Endothelial cell of umbilical vein (primary cell): ENCODE results near the gene RTN1. TPM values are rescaled to one million over a fixed set of nuclear protein-coding genes. Genes with fewer than 3 reads are reported as not detected.

Experiments
- BruUV-seq: library from RNA; stranded (reverse); fragments of 400-500 nt; replicated peaks from 2 replicates; lab custom pipeline; 2021; lab: Mats Ljungman, UMichigan
- CTCF ChIA-PET: fragments of 300-600, 350-600 bp; sonication (Branson Sonifier 250); formaldehyde crosslinking; loops from one replicate; lab custom pipeline; 2021; ENCODE audit warnings: antibody characterized with exemption, inconsistent platforms; lab: Charles Lee
- POLR2A ChIA-PET: fragments of 300-600, 350-600 bp; sonication (Branson Sonifier 250); formaldehyde crosslinking; loops from one replicate; lab custom pipeline; 2021; ENCODE audit warnings: antibody characterized with exemption, inconsistent platforms; lab: Charles Lee
- DNase-seq: peaks from one replicate; pipeline ENCODE4 v3.0.0-alpha.2; 2011; ENCODE audit warnings: low read depth, low spot score
- FAIRE-seq: peaks from 2 replicates; lab custom pipeline; 2011; peaks lifted over from hg19 to GRCh38; lab: Jason Lieb, UNC
- H2AFZ ChIP-seq: 2 replicates; pipeline ENCODE4 v1.6.0; 2012; ENCODE audit warnings: low read depth, low read length, control low read depth, inconsistent platforms
- H3K27ac ChIP-seq: 2 replicates; pipeline ENCODE4 v1.5.1; 2011; ENCODE audit warnings: low read depth, mild to moderate bottlenecking, control low read depth, low read length, moderate library complexity; ENCODE audit not compliant: insufficient read depth
- H3K27me3 ChIP-seq, 2 experiments: 2 replicates each; pipeline versions ENCODE4 v1.6.0 to v1.6.1; 2011; ENCODE audit warnings: low read length in 2 of 2, mixed read lengths in 1 of 2; ENCODE audit not compliant: control insufficient read depth in 2 of 2, insufficient read depth in 2 of 2
- H3K36me3 ChIP-seq, 2 experiments: 2 replicates in 1 of 2; 3 replicates in 1 of 2; pipeline ENCODE4 v1.5.1; 2011; ENCODE audit warnings: low read length in 2 of 2, mild to moderate bottlenecking in 1 of 2, moderate library complexity in 1 of 2; ENCODE audit not compliant: control insufficient read depth in 2 of 2, insufficient read depth in 2 of 2; ENCODE audit errors: extremely low read depth in 1 of 2
- H3K4me1 ChIP-seq: 3 replicates; pipeline ENCODE4 v1.5.1; 2011; ENCODE audit warnings: mild to moderate bottlenecking, low read length; ENCODE audit not compliant: control insufficient read depth, insufficient read depth; ENCODE audit errors: extremely low read depth
- H3K4me2 ChIP-seq: 2 replicates; pipeline ENCODE4 v1.6.1; 2011; ENCODE audit warnings: low read length, control low read depth, mixed read lengths; ENCODE audit not compliant: insufficient read depth
- H3K4me3 ChIP-seq, 3 experiments: fragments of 200-600 bp in 1 of 3; sonication (generic), shearing (Covaris generic) in 1 of 3; replicated peaks in 1 of 3; 2 replicates each; pipeline ENCODE4 v1.5.1; 2011 to 2016; ENCODE audit warnings: control low read depth in 3 of 3, low read length in 3 of 3, mild to moderate bottlenecking in 2 of 3, inconsistent platforms in 1 of 3, low read depth in 1 of 3, moderate library complexity in 1 of 3; ENCODE audit not compliant: insufficient read depth in 1 of 3
- H3K79me2 ChIP-seq: 2 replicates; pipeline ENCODE4 v1.6.0; 2012; ENCODE audit warnings: low read length, inconsistent platforms; ENCODE audit not compliant: control insufficient read depth, insufficient read depth
- H3K9ac ChIP-seq: replicated peaks from 2 replicates; pipeline ENCODE3; 2011; ENCODE audit warnings: low read length, control low read depth; ENCODE audit not compliant: insufficient read depth; ENCODE audit errors: extremely low read depth
- H3K9me1 ChIP-seq: replicated peaks from 3 replicates; pipeline ENCODE4 v1.6.0; 2011; ENCODE audit warnings: mild to moderate bottlenecking, low read length; ENCODE audit not compliant: control insufficient read depth, insufficient read depth; ENCODE audit errors: extremely low read depth
- H3K9me3 ChIP-seq: replicated peaks from 2 replicates; pipeline ENCODE4 v1.5.1; 2012; ENCODE audit warnings: low read length, inconsistent platforms; ENCODE audit not compliant: control insufficient read depth, insufficient read depth
- H4K20me1 ChIP-seq: replicated peaks from 2 replicates; pipeline ENCODE3; 2011; ENCODE audit warnings: mild to moderate bottlenecking, low read length; ENCODE audit not compliant: control insufficient read depth, insufficient read depth; ENCODE audit errors: extremely low read depth
- EZH2 ChIP-seq: IDR thresholded peaks from 2 replicates; pipeline ENCODE4 v1.6.1; 2012; ENCODE audit warnings: borderline replicate concordance, low read depth, mild to moderate bottlenecking, moderate library complexity, low read length, inconsistent platforms; ENCODE audit not compliant: severe bottlenecking
- FOS ChIP-seq: IDR thresholded peaks from 2 replicates; pipeline ENCODE4 v1.6.1; 2011; ENCODE audit warnings: mild to moderate bottlenecking, low read length, moderate library complexity, borderline replicate concordance; ENCODE audit not compliant: insufficient read depth
- GATA2 ChIP-seq: IDR thresholded peaks from 2 replicates; pipeline ENCODE4 v1.7.0; 2011; ENCODE audit warnings: low read depth, mild to moderate bottlenecking, moderate library complexity, mixed read lengths, low read length; ENCODE audit not compliant: insufficient read length, insufficient read depth
- JUN ChIP-seq: IDR thresholded peaks from 2 replicates; pipeline ENCODE4 v1.6.1; 2011; ENCODE audit warnings: borderline replicate concordance, low read depth; ENCODE audit not compliant: insufficient read length, insufficient read depth
- MYC ChIP-seq: IDR thresholded peaks from one replicate; pipeline ENCODE4 v1.6.1; 2011; ENCODE audit warnings: mild to moderate bottlenecking, low read depth, low read length
- POLR2A ChIP-seq: IDR thresholded peaks from 2 replicates; pipeline ENCODE4 v1.6.1; 2012; ENCODE audit warnings: low read depth, mild to moderate bottlenecking, control low read depth, low read length
- POLR2AphosphoS5 ChIP-seq: IDR thresholded peaks from 2 replicates; pipeline ENCODE4 v1.6.1; 2012; ENCODE audit warnings: low read depth, mild to moderate bottlenecking, control low read depth, low read length, moderate library complexity; ENCODE audit not compliant: insufficient read depth
- dilution Hi-C: fragments of 300-500 bp; cut with MboI; formaldehyde crosslinking; loops from one replicate; pipeline ENCODE4 v1.15.0; 2019; ENCODE audit warnings: low sequenced_read_pairs; ENCODE audit not compliant: extremely low pct_ligation_motif_present
- intact Hi-C: fragments of 100-400 bp; cut with micrococcal nuclease; formaldehyde crosslinking; loops from one replicate; pipeline ENCODE4 v1.10.0; 2022
- polyA plus RNA-seq, 4 experiments: library from polyadenylated mRNA; depleted of rRNA in 3 of 4; stranded (reverse) in 3 of 4; unstranded in 1 of 4; fragments of >200 nt; gene quantifications; 2 replicates each; pipeline versions ENCODE4 v1.2.1 to v1.2.3, GENCODE V29; 2011 to 2012; ENCODE audit warnings: missing spikeins in 1 of 4
- total RNA-seq: library from RNA; stranded (reverse); gene quantifications from 2 replicates; pipeline ENCODE4 v1.2.3, GENCODE V29; 2021
- TF ChIP-seq, protein P1 (sequence below): IDR thresholded peaks from 2 replicates; pipeline ENCODE4 v1.6.1; 2011; ENCODE audit not compliant: insufficient read depth, insufficient read length
- TF ChIP-seq, protein P2 (sequence below), 2 donors: IDR thresholded peaks; 1 replicate in 1 of 2; 2 replicates in 1 of 2; pipeline ENCODE4 v1.5.1; 2011; ENCODE audit warnings: low read length in 2 of 2, mild to moderate bottlenecking in 2 of 2, moderate library complexity in 2 of 2, control low read depth in 1 of 2, inconsistent platforms in 1 of 2, low read depth in 1 of 2; ENCODE audit not compliant: insufficient read depth in 1 of 2; ENCODE audit errors: extremely low read depth in 1 of 2

The RTN1 gene
- total and polyA plus RNA-seq, 2 donors (not counting 3 experiments of a cell fraction or from before 2014, with no cell fraction given) = 0.10 to 0.29 TPM

DNA sequence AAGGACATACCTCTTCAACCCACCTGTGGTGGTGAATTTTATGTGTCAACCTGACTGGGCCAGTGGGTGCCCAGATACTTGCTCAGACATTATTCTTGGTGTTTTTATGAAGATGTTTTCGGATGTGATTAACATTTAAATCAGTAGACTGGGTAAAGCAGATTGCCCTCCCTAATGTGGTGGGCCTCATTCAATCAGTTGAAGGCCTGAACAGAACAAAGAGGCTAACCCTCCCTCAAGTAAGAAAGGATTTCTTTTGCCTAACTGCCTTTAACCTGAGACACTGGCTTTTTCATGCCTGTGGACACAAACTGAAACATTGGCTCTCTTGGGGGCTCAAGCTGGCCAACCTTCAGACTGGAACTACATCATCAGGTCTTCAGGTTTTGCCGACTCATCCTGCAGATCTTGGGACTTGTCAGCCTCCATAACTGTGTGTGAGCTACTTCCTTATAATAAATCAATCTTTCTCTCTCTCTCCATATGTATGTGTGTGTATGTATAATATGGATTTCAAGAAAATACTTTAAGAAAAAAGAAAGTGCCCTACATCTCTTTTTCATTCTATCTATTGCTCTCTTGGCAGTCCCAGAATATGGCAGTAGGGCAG, 39.4 kb downstream of the RTN1 start:
- intact Hi-C loops = no loop called here
- no peak overlapping the region for H3K27ac ChIP-seq
- dilution Hi-C loops = no loop called here
- DNase-seq (no peak), FAIRE-seq (no peak)
- no TSS peak for BruUV-seq
- CTCF ChIA-PET = interaction anchor here (0.5 to 1.3 kb wide), 2 partner anchors 11 to 66 kb away, joined by 3 read pairs; no protein-coding TSS in a partner anchor
- peaks cover 0 to 5% of the 10 kb centered on the region in 2 experiments for H3K27me3 ChIP-seq
- POLR2A ChIA-PET = no interaction called here
- TF ChIP-seq MYC (no peak), JUN (no peak), POLR2AphosphoS5 (no peak), EZH2 (no peak), GATA2 (no peak), FOS (no peak), POLR2A (no peak)
- TF ChIP-seq, protein P1, sequence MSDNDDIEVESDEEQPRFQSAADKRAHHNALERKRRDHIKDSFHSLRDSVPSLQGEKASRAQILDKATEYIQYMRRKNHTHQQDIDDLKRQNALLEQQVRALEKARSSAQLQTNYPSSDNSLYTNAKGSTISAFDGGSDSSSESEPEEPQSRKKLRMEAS = no peak
- TF ChIP-seq, protein P2, sequence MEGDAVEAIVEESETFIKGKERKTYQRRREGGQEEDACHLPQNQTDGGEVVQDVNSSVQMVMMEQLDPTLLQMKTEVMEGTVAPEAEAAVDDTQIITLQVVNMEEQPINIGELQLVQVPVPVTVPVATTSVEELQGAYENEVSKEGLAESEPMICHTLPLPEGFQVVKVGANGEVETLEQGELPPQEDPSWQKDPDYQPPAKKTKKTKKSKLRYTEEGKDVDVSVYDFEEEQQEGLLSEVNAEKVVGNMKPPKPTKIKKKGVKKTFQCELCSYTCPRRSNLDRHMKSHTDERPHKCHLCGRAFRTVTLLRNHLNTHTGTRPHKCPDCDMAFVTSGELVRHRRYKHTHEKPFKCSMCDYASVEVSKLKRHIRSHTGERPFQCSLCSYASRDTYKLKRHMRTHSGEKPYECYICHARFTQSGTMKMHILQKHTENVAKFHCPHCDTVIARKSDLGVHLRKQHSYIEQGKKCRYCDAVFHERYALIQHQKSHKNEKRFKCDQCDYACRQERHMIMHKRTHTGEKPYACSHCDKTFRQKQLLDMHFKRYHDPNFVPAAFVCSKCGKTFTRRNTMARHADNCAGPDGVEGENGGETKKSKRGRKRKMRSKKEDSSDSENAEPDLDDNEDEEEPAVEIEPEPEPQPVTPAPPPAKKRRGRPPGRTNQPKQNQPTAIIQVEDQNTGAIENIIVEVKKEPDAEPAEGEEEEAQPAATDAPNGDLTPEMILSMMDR (IDR thresholded peaks at IDR 0.05; ENCODE audit: extremely low read depth in 1 of 2, insufficient read depth in 1 of 2, low read depth in 1 of 2, low read length in 2 of 2) = no peak
- no peaks in the 10 kb centered on the region for H3K9me3 ChIP-seq
- H3K36me3 ChIP-seq = no peaks in the 10 kb centered on the region
- no peaks in the 10 kb centered on the region for H3K9me1 ChIP-seq
- H4K20me1 ChIP-seq = no peaks in the 10 kb centered on the region
- no peak overlapping the region for H3K9ac ChIP-seq
- H3K79me2 ChIP-seq = no peaks in the 10 kb centered on the region
- H3K4me2 ChIP-seq = no peak overlapping the region
- H3K4me1 ChIP-seq = peaks cover 3% of the 10 kb centered on the region
- no peak overlapping the region for H3K4me3 ChIP-seq
- no peak overlapping the region for H2AFZ ChIP-seq
